Thoracic aorta (tissue), 2 donors: Measurements from ENCODE around the gene LAMP5. TPM values are rescaled to one million over a fixed set of nuclear protein-coding genes. Genes with fewer than 3 reads are reported as not detected.

Source experiments
- ATAC-seq: fragments of 150-250 bp; one replicate; pipeline ENCODE4 v1.8.0; 2017; ENCODE audit warnings: low read depth; ENCODE audit not compliant: insufficient number of reproducible peaks, low FRiP score
- DNase-seq: peaks from one replicate; pipeline ENCODE4 v3.0.0-alpha.2; 2020; ENCODE audit warnings: low spot score
- H3K27ac ChIP-seq, 2 donors: fragments of 200-600 bp; sonication (generic); 1 replicate in 1 of 2; 2 replicates in 1 of 2; pipeline ENCODE4 v1.5.1; 2016; ENCODE audit warnings: mild to moderate bottlenecking in 2 of 2, moderate library complexity in 2 of 2
- H3K27me3 ChIP-seq: fragments of 200-600 bp; sonication (generic); replicated peaks from 2 replicates; pipeline ENCODE4 v1.6.0; 2016; ENCODE audit warnings: mild to moderate bottlenecking; ENCODE audit not compliant: insufficient read depth
- H3K36me3 ChIP-seq: fragments of 200-600 bp; sonication (generic); one replicate; pipeline ENCODE4 v1.5.1; 2016
- H3K4me1 ChIP-seq, 2 donors: fragments of 200-600 bp; sonication (generic); 1 replicate in 1 of 2; 2 replicates in 1 of 2; pipeline versions ENCODE4 v1.5.1 to v1.6.0; 2016; ENCODE audit warnings: low read depth in 2 of 2, mild to moderate bottlenecking in 1 of 2; ENCODE audit not compliant: control insufficient read depth in 1 of 2
- H3K4me3 ChIP-seq: fragments of 200-600 bp; sonication (generic); 2 replicates; pipeline ENCODE4 v1.5.1; 2016; ENCODE audit warnings: mild to moderate bottlenecking
- H3K9me3 ChIP-seq: fragments of 200-600 bp; sonication (generic); 2 replicates; pipeline ENCODE4 v1.5.1; 2016
- total RNA-seq, 2 donors: library from RNA; depleted of rRNA; stranded (reverse); fragments of >200 nt; gene quantifications; one replicate each; pipeline versions ENCODE4 v1.1.0 to v1.2.3, GENCODE V29; 2016
- TF ChIP-seq, protein P1 (sequence below): fragments of 200-600 bp; sonication (generic); IDR thresholded peaks from one replicate; pipeline ENCODE4 v1.5.1; 2019; ENCODE audit warnings: antibody characterized with exemption

The LAMP5 gene
- total RNA-seq, 2 donors from 2014 or later: not detected

DNA sequence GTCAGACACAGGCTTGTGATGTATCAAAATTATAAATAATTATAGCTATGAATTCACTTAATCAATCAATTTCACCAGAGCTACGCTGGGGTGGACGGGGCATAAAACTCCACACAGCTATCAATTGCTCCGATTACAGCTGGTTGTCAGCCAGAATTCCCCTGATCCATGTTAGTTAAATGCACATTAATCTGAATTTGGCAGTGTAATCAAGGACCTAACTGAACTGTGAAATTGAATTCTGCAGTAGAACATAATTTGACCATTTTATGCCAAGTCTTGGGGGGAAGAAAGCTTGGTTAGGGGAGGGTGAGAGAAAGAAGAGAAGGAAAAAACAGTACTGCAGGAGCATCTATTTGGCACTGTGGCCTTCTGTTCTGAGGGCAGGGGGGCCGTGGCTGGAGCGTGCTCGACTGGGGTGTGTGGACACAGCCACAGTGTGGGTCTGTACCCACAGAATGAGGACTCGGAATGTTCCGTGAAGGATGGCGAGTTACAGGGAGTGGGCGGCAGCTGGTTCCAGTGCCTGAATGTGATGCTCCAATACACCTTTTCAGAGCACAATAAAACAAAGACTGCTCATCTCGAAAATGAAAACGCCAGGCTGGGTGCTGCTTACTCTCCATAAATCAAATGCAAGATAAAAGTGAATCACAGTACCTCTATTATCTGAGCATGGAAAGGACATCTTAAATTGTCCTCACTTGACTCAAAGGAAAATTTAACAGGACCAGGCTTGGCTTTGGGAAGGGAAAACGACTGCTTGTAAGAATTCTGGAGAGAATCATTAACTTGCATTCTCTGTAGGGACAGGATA is 59.2 kb downstream of the LAMP5 start:
- Histone ChIP-seq H3K4me3 (no peak overlapping the region), H3K36me3 (no peaks in the 10 kb centered on the region), H3K27me3 (no peaks in the 10 kb centered on the region), H3K9me3 (no peaks in the 10 kb centered on the region), H3K27ac (no peak overlapping the region), H3K4me1 (no peaks in the 10 kb centered on the region)
- ATAC-seq: no peak
- no peak for DNase-seq
- TF ChIP-seq, protein P1, sequence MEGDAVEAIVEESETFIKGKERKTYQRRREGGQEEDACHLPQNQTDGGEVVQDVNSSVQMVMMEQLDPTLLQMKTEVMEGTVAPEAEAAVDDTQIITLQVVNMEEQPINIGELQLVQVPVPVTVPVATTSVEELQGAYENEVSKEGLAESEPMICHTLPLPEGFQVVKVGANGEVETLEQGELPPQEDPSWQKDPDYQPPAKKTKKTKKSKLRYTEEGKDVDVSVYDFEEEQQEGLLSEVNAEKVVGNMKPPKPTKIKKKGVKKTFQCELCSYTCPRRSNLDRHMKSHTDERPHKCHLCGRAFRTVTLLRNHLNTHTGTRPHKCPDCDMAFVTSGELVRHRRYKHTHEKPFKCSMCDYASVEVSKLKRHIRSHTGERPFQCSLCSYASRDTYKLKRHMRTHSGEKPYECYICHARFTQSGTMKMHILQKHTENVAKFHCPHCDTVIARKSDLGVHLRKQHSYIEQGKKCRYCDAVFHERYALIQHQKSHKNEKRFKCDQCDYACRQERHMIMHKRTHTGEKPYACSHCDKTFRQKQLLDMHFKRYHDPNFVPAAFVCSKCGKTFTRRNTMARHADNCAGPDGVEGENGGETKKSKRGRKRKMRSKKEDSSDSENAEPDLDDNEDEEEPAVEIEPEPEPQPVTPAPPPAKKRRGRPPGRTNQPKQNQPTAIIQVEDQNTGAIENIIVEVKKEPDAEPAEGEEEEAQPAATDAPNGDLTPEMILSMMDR: no peak

DNA sequence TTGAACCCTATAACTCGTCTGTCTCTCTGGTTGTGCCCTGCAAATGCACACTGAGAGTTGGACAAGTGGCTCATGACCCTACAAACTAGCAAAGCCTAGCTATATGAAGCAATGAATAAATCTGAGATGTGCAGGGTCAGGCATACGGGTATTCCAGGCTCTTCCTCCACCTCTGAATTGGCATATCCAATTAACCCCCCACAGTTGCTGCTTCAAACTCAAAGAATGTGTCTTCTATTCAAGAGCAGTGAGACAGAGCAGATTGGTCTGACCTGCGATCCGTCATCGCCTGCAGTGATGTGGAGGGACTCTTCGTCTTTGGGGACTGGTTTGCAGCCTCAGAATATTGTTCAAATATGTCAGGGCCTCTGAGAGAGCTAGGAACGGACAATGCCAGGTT is 59.8 kb downstream of the LAMP5 start:
- Histone ChIP-seq H3K36me3 (no peaks in the 10 kb centered on the region), H3K9me3 (no peaks in the 10 kb centered on the region), H3K4me3 (no peak overlapping the region), H3K27me3 (no peaks in the 10 kb centered on the region), H3K27ac (no peak overlapping the region), H3K4me1 (no peaks in the 10 kb centered on the region)
- DNase-seq (no peak), ATAC-seq (no peak)
- TF ChIP-seq, protein P1: no peak

DNA sequence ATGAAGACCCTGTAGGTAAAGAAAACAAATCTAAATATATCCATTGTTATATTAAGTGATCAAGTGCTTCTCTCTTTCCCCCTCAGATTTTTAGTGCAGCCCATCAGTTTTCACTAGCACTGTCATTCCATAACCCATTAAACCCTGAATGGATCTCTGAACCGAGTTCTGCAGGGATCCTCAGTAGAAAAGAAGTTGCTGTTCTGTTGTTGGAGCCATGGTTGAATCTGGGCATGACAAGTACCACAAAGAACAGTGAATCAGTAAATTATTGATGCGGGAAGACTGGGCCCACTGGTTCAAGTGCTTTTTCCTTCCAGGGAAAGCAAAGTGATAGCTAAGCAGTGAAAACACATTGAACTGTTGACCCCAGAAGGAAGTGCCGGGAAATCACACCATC is 60.4 kb downstream of the LAMP5 start:
- Histone ChIP-seq H3K4me3 (no peak overlapping the region), H3K4me1 (no peaks in the 10 kb centered on the region), H3K27ac (no peak overlapping the region), H3K9me3 (no peaks in the 10 kb centered on the region), H3K27me3 (no peaks in the 10 kb centered on the region), H3K36me3 (no peaks in the 10 kb centered on the region)
- no peak for ATAC-seq
- TF ChIP-seq, protein P1: no peak
- no peak for DNase-seq

DNA sequence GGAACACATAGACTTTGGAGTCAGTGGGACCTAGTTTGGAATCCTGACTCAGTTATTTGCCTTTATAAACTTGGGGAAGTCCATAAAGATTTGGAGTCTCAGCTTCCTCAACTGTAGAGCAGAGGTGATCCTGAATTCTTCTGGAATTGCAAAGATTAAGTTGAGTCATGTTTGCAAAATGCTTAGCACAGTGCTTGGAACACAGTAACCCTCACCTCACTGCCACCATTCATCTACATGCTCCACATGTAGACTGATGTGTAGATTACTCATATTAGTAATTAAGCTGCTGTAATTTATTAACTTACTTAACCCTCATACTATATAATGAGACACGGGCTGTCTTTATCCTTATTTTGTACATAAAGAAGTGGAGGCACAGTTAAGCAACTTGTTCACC is 61.4 kb downstream of the LAMP5 start:
- TF ChIP-seq, protein P1: no peak
- H3K36me3 ChIP-seq: no peaks in the 10 kb centered on the region
- no peak for ATAC-seq
- no peak for DNase-seq
- no peaks in the 10 kb centered on the region for H3K9me3 ChIP-seq
- H3K4me3 ChIP-seq: no peak overlapping the region
- H3K27ac ChIP-seq: no peak overlapping the region
- no peaks in the 10 kb centered on the region for H3K27me3 ChIP-seq
- H3K4me1 ChIP-seq: no peaks in the 10 kb centered on the region

DNA sequence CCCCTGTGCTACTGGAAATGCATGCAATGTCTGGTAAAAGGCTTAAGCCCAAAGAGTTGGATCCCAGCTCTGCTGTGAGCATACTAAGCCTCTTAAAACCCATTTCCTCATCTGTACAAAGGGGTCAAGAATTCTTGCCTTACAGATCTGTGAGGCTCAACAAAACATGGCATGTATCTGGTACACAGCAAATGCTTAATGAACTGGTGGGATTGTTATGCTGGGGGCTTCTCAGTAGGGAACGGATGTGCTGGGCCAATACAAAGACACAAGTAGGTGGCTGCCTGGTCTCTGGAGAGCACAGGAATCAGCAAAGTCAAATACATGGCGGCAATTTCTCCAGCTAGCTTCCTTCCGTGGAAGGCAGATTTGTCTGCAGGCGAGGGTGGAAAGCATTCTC is 62.3 kb downstream of the LAMP5 start:
- ATAC-seq: no peak
- no peaks in the 10 kb centered on the region for H3K36me3 ChIP-seq
- no peak overlapping the region for H3K4me3 ChIP-seq
- no peaks in the 10 kb centered on the region for H3K4me1 ChIP-seq
- H3K27me3 ChIP-seq: no peaks in the 10 kb centered on the region
- H3K9me3 ChIP-seq: no peaks in the 10 kb centered on the region
- no peak for DNase-seq
- no peak overlapping the region for H3K27ac ChIP-seq
- TF ChIP-seq, protein P1: no peak
